CD4-positive, CD25-positive, alpha-beta regulatory T cell (primary cell): ENCODE results near the gene CSK. TPM values are rescaled to one million over a fixed set of nuclear protein-coding genes. Genes with fewer than 3 reads are reported as not detected.

Source experiments
- ATAC-seq, 2 donors: fragments of 150-1000 bp; cut with Tn5 transposase; one replicate each; pipeline ENCODE4 v1.10.0; 2021; ENCODE audit warnings: low read depth in 2 of 2, moderate number of reproducible peaks in 2 of 2, moderate library complexity in 1 of 2
- DNase-seq, 3 donors: peaks; one replicate each; pipeline versions ENCODE4 v3.0.0 to v3.0.0-alpha.2; 2012 to 2022; ENCODE audit warnings: mixed read lengths in 1 of 3
- H3K27ac ChIP-seq: one replicate; pipeline ENCODE4 v1.7.0; 2013; ENCODE audit warnings: mild to moderate bottlenecking, low read length; ENCODE audit not compliant: insufficient read depth, poor library complexity, severe bottlenecking
- H3K27me3 ChIP-seq: one replicate; pipeline ENCODE4 v1.7.0; 2013; ENCODE audit warnings: low read length; ENCODE audit not compliant: control insufficient read depth, insufficient read depth
- H3K36me3 ChIP-seq: one replicate; pipeline ENCODE4 v1.7.0; 2013; ENCODE audit warnings: mild to moderate bottlenecking, low read length, moderate library complexity; ENCODE audit not compliant: control insufficient read depth, insufficient read depth
- H3K4me1 ChIP-seq: 2 replicates; pipeline ENCODE4 v1.7.0; 2013; ENCODE audit warnings: mild to moderate bottlenecking, low read length; ENCODE audit not compliant: insufficient read depth, control insufficient read depth, poor library complexity, severe bottlenecking
- H3K4me3 ChIP-seq: one replicate; pipeline ENCODE4 v1.7.0; 2013; ENCODE audit warnings: low read depth, mild to moderate bottlenecking, low read length, moderate library complexity
- H3K9me3 ChIP-seq, 2 experiments: 1 replicate in 1 of 2; 2 replicates in 1 of 2; pipeline ENCODE4 v1.7.0; 2013; ENCODE audit warnings: low read length in 2 of 2, mild to moderate bottlenecking in 1 of 2, moderate library complexity in 1 of 2; ENCODE audit not compliant: control insufficient read depth in 2 of 2
- H3K27ac Mint-ChIP-seq, 3 donors: one replicate each; pipeline ENCODE4 v1.8.0; 2020 to 2022; ENCODE audit warnings: mild to moderate bottlenecking in 3 of 3, mixed read lengths in 3 of 3, moderate library complexity in 2 of 3
- H3K27me3 Mint-ChIP-seq: one replicate; pipeline ENCODE4 v1.8.0; 2022; ENCODE audit warnings: mild to moderate bottlenecking, mixed read lengths
- H3K36me3 Mint-ChIP-seq: one replicate; pipeline ENCODE4 v1.8.0; 2020; ENCODE audit warnings: mixed read lengths
- H3K4me1 Mint-ChIP-seq, 4 donors: one replicate each; pipeline ENCODE4 v1.8.0; 2020 to 2022; ENCODE audit warnings: mixed read lengths in 4 of 4, mild to moderate bottlenecking in 1 of 4
- H3K4me3 Mint-ChIP-seq, 4 donors: one replicate each; pipeline ENCODE4 v1.8.0; 2020 to 2022; ENCODE audit warnings: mild to moderate bottlenecking in 4 of 4, mixed read lengths in 4 of 4, moderate library complexity in 3 of 4
- H3K9me3 Mint-ChIP-seq, 7 donors: one replicate each; pipeline ENCODE4 v1.8.0; 2020 to 2022; ENCODE audit warnings: mixed read lengths in 7 of 7, mild to moderate bottlenecking in 3 of 7, moderate library complexity in 2 of 7
- polyA plus RNA-seq, 4 donors: library from polyadenylated mRNA; unstranded; fragments of 300-500 nt; fragmentation: Illumina TruSeq; gene quantifications; one replicate each; pipeline ENCODE4 v1.2.3, GENCODE V29; 2021
- total RNA-seq: library from RNA; stranded (reverse); gene quantifications from one replicate; pipeline ENCODE4 v1.2.3, GENCODE V29; 2022

Gene CSK
- total and polyA plus RNA-seq, 5 donors from 2014 or later = 131 to 257 (median 148) TPM

DNA sequence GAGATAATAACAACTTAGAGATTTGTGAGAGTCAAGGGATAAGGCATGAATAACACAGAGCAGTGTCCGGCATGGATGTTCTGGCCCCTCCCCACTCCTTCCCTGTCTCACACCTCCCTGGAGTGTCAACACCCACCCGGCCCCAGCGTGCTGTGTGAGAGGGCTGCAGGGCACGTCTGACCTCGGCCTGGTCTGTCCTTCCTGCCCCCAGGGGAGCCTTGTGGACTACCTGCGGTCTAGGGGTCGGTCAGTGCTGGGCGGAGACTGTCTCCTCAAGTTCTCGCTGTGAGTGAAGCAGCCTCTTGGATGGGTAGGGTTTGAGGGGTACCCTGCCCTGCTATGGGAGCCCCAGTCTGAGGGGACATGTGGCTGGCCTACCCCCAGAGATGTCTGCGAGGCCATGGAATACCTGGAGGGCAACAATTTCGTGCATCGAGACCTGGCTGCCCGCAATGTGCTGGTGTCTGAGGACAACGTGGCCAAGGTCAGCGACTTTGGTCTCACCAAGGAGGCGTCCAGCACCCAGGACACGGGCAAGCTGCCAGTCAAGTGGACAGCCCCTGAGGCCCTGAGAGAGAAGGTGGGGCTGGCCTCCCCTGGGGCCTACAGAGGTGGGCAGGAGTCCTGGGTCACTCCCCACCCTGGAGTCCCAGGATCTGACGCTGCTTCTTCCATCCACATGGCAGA, 19.6 kb downstream of the CSK start:
- no peak for ATAC-seq
- no peak for DNase-seq

GRCh38 chr15:74802290-74802689, 20.4 kb downstream of the CSK start:
- Mint-ChIP-seq H3K27me3 (no peaks in the 10 kb centered on the region), H3K4me1 (peaks cover 9 to 48% (median 26%) of the 10 kb centered on the region in 4 donors), H3K27ac (no peak overlapping the region), H3K9me3 (no peaks in the 10 kb centered on the region), H3K36me3 (peaks cover 16% of the 10 kb centered on the region), H3K4me3 (no peak overlapping the region)
- ATAC-seq = no peak
- Histone ChIP-seq H3K36me3 (peaks cover 66% of the 10 kb centered on the region), H3K27me3 (no peaks in the 10 kb centered on the region), H3K27ac (no peak overlapping the region), H3K4me3 (no peak overlapping the region), H3K9me3 (no peaks in the 10 kb centered on the region), H3K4me1 (peaks cover 37% of the 10 kb centered on the region)
- no peak for DNase-seq

More for the DNA sequence above, 19.6 kb downstream of the CSK start:
- no peaks in the 10 kb centered on the region for H3K27me3 ChIP-seq
- peaks cover 9 to 50% (median 23%) of the 10 kb centered on the region in 4 donors for H3K4me1 Mint-ChIP-seq
- H3K9me3 ChIP-seq = no peaks in the 10 kb centered on the region
- no peaks in the 10 kb centered on the region for H3K27me3 Mint-ChIP-seq
- peaks cover 16% of the 10 kb centered on the region for H3K36me3 Mint-ChIP-seq
- H3K27ac Mint-ChIP-seq = peak overlapping the region in 1 of 3 donors; percentile 61
- H3K4me1 ChIP-seq = peaks cover 42% of the 10 kb centered on the region
- H3K27ac ChIP-seq = no peak overlapping the region
- H3K36me3 ChIP-seq = peaks cover 66% of the 10 kb centered on the region
- H3K4me3 Mint-ChIP-seq = no peak overlapping the region
- no peaks in the 10 kb centered on the region for H3K9me3 Mint-ChIP-seq
- no peak overlapping the region for H3K4me3 ChIP-seq

DNA sequence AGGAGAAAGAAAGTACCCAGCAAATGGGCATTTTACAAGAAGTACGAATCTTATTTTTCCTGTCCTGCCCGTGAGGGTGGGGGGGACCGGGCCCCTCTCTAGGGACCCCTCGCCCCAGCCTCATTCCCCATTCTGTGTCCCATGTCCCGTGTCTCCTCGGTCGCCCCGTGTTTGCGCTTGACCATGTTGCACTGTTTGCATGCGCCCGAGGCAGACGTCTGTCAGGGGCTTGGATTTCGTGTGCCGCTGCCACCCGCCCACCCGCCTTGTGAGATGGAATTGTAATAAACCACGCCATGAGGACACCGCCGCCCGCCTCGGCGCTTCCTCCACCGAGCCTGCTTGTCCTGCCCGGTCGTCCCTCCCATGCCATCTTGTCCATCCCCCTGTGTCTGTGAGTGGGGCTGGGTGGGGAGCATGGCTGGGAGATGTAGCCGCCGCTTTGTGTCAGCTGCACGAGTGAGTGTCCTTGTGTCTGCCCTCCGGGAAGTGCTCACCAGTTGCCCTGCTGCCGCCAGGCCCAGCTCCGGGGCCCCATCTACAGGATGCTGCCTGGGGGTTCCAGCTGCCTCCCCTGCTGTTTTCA, 21.1 kb downstream of the CSK start:
- Mint-ChIP-seq H3K36me3 (peaks cover 14% of the 10 kb centered on the region), H3K27me3 (no peaks in the 10 kb centered on the region), H3K4me3 (no peak overlapping the region), H3K9me3 (no peaks in the 10 kb centered on the region), H3K4me1 (peaks cover 9 to 48% (median 22%) of the 10 kb centered on the region in 4 donors), H3K27ac (peak overlapping the region in 1 of 3 donors; percentile 60)
- H3K27me3 ChIP-seq = no peaks in the 10 kb centered on the region
- H3K36me3 ChIP-seq = peaks cover 64% of the 10 kb centered on the region
- peaks cover 30% of the 10 kb centered on the region for H3K4me1 ChIP-seq
- H3K27ac ChIP-seq = no peak overlapping the region
- no peak overlapping the region for H3K4me3 ChIP-seq
- H3K9me3 ChIP-seq = no peaks in the 10 kb centered on the region
- no peak for DNase-seq
- ATAC-seq = no peak

DNA sequence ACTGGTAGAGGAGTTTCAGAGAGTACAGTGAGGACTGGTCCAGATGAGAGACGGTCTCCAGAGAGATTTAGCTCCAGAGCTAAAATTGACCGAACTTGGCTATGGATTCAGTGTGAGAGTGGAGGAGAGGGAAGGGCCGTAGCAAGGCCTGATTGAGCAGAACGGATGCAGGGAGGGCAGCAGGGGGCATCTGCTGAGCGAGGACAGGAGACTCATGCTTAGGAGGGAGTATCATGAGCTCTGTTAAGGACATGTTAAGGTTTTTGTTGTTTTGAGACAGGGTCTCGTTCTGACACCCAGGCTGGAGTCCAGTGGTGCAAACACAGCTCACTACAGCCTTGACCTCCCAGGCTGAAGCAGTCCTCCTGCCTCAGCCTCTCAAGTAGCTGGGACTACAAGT, 23.1 kb downstream of the CSK start:
- Mint-ChIP-seq H3K4me1 (peaks cover 9 to 41% (median 15%) of the 10 kb centered on the region in 4 donors), H3K4me3 (peak overlapping the region in 1 of 4 donors; percentile 16), H3K36me3 (peaks cover 10% of the 10 kb centered on the region), H3K27ac (peak overlapping the region in 2 of 3 donors; percentile 67 to 76), H3K9me3 (no peaks in the 10 kb centered on the region), H3K27me3 (no peaks in the 10 kb centered on the region)
- no peak for DNase-seq
- no peaks in the 10 kb centered on the region for H3K27me3 ChIP-seq
- no peak overlapping the region for H3K4me3 ChIP-seq
- no peak overlapping the region for H3K27ac ChIP-seq
- no peak for ATAC-seq
- peaks cover 11% of the 10 kb centered on the region for H3K4me1 ChIP-seq
- H3K9me3 ChIP-seq = no peaks in the 10 kb centered on the region
- H3K36me3 ChIP-seq = peaks cover 44% of the 10 kb centered on the region

GRCh38 chr15:74807282-74807681, 25.4 kb downstream of the CSK start:
- Histone ChIP-seq H3K36me3 (peaks cover 21% of the 10 kb centered on the region), H3K4me1 (peaks cover 4% of the 10 kb centered on the region), H3K27me3 (no peaks in the 10 kb centered on the region), H3K4me3 (no peak overlapping the region), H3K27ac (peak overlapping the region; percentile 29), H3K9me3 (no peaks in the 10 kb centered on the region)
- DNase-seq (no peak), ATAC-seq (no peak)
- Mint-ChIP-seq H3K27ac (peak overlapping the region; percentile 83 to 88 (median 88)), H3K27me3 (no peaks in the 10 kb centered on the region), H3K36me3 (peaks cover 5% of the 10 kb centered on the region), H3K9me3 (no peaks in the 10 kb centered on the region), H3K4me3 (no peak overlapping the region), H3K4me1 (peaks cover 9 to 33% (median 13%) of the 10 kb centered on the region in 4 donors)

DNA sequence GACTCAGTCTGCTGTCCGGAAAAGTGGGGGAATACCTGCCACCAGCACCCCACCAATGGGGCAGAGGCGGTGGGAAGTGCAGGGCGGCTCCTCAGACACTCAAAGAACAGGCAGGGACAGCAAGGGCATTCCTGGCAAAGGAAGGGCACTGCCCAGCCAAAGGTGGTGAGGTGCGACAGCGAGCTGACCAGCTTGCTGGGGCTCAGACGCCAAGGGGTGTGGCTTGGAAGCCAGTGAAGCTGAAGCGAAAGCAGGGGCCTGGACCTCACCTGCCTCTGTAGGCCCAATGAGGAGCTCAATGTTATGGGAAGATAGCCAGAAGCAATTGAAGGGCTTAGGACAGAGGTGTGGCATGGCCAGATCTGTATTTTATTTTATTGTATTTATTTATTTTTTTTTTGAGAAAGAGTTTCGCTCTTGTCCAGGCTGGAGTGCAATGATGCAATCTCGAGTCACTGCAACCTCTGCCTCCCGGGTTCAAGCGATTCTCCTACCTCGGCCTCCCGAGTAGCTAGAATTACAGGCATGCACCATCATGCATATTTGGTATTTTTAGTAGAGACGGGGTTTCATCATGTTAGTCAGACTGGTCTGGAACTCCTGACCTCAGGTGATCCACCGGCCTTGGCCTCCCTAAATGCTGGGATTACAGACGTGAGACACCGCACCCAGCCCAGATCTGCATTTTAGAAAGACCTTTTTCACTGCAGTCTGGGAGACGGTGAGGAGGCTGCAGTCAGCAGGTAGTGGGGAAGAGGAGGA, 26.4 kb downstream of the CSK start:
- no peaks in the 10 kb centered on the region for H3K9me3 Mint-ChIP-seq
- peaks cover 11% of the 10 kb centered on the region for H3K36me3 ChIP-seq
- H3K4me3 ChIP-seq = no peak overlapping the region
- H3K27ac Mint-ChIP-seq = peak overlapping the region; percentile 61 to 88 (median 82)
- DNase-seq (no peak), ATAC-seq (no peak)
- H3K27me3 ChIP-seq = no peaks in the 10 kb centered on the region
- H3K27me3 Mint-ChIP-seq = no peaks in the 10 kb centered on the region
- H3K4me1 Mint-ChIP-seq = peaks cover 9 to 33% (median 13%) of the 10 kb centered on the region in 4 donors
- H3K4me1 ChIP-seq = peaks cover 4% of the 10 kb centered on the region
- H3K27ac ChIP-seq = no peak overlapping the region
- H3K36me3 Mint-ChIP-seq = peaks cover 5% of the 10 kb centered on the region
- H3K4me3 Mint-ChIP-seq = no peak overlapping the region
- H3K9me3 ChIP-seq = no peaks in the 10 kb centered on the region

GRCh38 chr15:74808840-74809229, 27.0 kb downstream of the CSK start:
- Histone ChIP-seq H3K4me1 (peaks cover 4% of the 10 kb centered on the region), H3K36me3 (peaks cover 6% of the 10 kb centered on the region), H3K9me3 (no peaks in the 10 kb centered on the region), H3K4me3 (no peak overlapping the region), H3K27me3 (no peaks in the 10 kb centered on the region), H3K27ac (no peak overlapping the region)
- peak overlapping the region; percentile 56 to 88 (median 67) for H3K27ac Mint-ChIP-seq
- H3K9me3 Mint-ChIP-seq = no peaks in the 10 kb centered on the region
- DNase-seq (no peak), ATAC-seq (no peak)
- H3K27me3 Mint-ChIP-seq = no peaks in the 10 kb centered on the region
- peaks cover 8 to 32% (median 16%) of the 10 kb centered on the region in 4 donors for H3K4me1 Mint-ChIP-seq
- H3K4me3 Mint-ChIP-seq = peak overlapping the region in 1 of 4 donors; percentile 16
- peaks cover 5% of the 10 kb centered on the region for H3K36me3 Mint-ChIP-seq
